Glutamatergic neuron (in vitro differentiated cells): ENCODE data around the gene PKP2. TPM values are rescaled to one million over a fixed set of nuclear protein-coding genes. Genes with fewer than 3 reads are reported as not detected.

Source experiments
- DNase-seq: peaks from one replicate; pipeline ENCODE4 v3.0.0; 2022
- H3K27ac Mint-ChIP-seq: one replicate; pipeline ENCODE4 v1.8.0; 2020; ENCODE audit warnings: mild to moderate bottlenecking, mixed read lengths, inconsistent platforms; ENCODE audit not compliant: unreplicated experiment
- H3K27me3 Mint-ChIP-seq: one replicate; pipeline ENCODE4 v1.8.0; 2020; ENCODE audit warnings: mild to moderate bottlenecking, moderate library complexity, mixed read lengths, inconsistent platforms; ENCODE audit not compliant: unreplicated experiment
- H3K36me3 Mint-ChIP-seq: one replicate; pipeline ENCODE4 v1.8.0; 2020; ENCODE audit warnings: mild to moderate bottlenecking, mixed read lengths, inconsistent platforms; ENCODE audit not compliant: unreplicated experiment
- H3K4me1 Mint-ChIP-seq: one replicate; pipeline ENCODE4 v1.8.0; 2020; ENCODE audit warnings: mild to moderate bottlenecking, low read depth, mixed read lengths, inconsistent platforms; ENCODE audit not compliant: unreplicated experiment
- H3K4me3 Mint-ChIP-seq: one replicate; pipeline ENCODE4 v1.8.0; 2020; ENCODE audit warnings: mild to moderate bottlenecking, mixed read lengths, inconsistent platforms; ENCODE audit not compliant: unreplicated experiment
- H3K9me3 Mint-ChIP-seq: one replicate; pipeline ENCODE4 v1.8.0; 2020; ENCODE audit warnings: mild to moderate bottlenecking, moderate library complexity, mixed read lengths, inconsistent platforms; ENCODE audit not compliant: unreplicated experiment
- CTCF ChIP-seq: fragments of 200-600 bp; sonication (generic); IDR thresholded peaks from one replicate; pipeline ENCODE4 v1.5.0; 2021; ENCODE audit not compliant: partially characterized antibody, unreplicated experiment
- total RNA-seq: library from RNA; stranded (reverse); fragmentation: NEBNext Ultra II Directional; extraction: Animal tissue kit (Norgen Biotek cat#: 25700); gene quantifications from one replicate; pipeline ENCODE4 v1.2.1, GENCODE V29; 2021; ENCODE audit not compliant: unreplicated experiment

PKP2 gene
- total RNA-seq, 1 donor from 2014 or later, result 2.5 TPM

DNA sequence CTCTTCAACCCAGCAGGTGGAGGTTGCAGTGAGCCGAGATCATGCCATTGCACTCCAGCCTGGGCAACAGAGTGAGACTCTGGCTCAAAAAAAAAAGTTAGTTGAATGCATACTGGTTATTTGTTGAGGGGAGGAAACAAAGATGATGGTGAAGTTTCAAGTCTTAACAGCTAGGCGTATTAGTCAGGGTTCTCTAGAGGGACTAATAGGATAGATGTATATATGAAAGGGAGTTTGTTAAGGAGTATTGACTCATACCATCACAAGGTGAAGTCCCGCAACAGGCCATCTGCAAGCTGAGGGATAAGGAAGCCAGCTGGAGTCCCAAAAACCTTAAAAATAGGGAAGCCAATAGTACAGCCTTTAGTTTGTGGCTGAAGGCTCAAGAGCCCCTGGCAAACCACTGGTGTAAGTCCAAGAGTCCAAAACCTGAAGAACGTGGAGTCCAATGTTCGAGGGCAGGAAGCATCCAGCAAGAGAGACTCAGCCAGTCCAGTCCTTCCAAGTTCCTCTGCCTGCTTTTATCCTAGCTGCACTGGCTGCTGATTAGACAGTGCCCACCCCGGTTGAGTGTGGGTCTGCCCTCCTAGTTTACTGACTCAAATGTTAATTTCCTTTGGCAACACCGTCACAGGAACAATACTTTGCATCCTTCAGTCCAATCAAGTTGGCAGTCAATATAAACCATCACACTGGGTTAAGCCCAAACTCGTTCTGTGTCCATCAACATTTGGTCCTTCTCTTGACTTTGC, 26.1 kb upstream of the PKP2 start:
- Mint-ChIP-seq H3K4me1 (no peaks in the 10 kb centered on the region), H3K36me3 (no peaks in the 10 kb centered on the region), H3K27ac (no peak overlapping the region), H3K4me3 (no peak overlapping the region), H3K9me3 (no peaks in the 10 kb centered on the region), H3K27me3 (no peaks in the 10 kb centered on the region)
- no peak for DNase-seq
- no peak for TF ChIP-seq CTCF

DNA sequence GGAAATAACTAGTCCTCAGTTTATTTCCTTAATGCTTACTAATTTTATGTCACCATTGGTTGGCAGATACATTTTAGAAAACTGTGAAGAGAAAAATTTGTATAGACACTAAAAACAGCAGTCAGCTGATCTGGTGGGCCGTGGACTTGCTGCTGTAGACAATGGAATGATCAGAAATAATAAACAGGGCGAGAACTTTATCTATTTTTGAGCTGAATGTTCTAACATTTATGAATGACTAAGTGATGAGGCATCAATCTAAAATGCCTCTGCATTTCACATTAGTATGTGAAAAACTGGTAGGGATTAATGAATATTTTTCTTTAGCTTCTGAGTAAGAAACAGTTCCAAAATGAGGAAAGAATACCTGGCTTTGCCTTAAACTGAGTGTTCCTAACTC, 24.8 kb upstream of the PKP2 start:
- no peaks in the 10 kb centered on the region for H3K27me3 Mint-ChIP-seq
- H3K9me3 Mint-ChIP-seq, result no peaks in the 10 kb centered on the region
- TF ChIP-seq CTCF, result no peak
- no peak overlapping the region for H3K4me3 Mint-ChIP-seq
- H3K27ac Mint-ChIP-seq, result no peak overlapping the region
- no peak for DNase-seq
- H3K36me3 Mint-ChIP-seq, result no peaks in the 10 kb centered on the region
- H3K4me1 Mint-ChIP-seq, result no peaks in the 10 kb centered on the region

DNA sequence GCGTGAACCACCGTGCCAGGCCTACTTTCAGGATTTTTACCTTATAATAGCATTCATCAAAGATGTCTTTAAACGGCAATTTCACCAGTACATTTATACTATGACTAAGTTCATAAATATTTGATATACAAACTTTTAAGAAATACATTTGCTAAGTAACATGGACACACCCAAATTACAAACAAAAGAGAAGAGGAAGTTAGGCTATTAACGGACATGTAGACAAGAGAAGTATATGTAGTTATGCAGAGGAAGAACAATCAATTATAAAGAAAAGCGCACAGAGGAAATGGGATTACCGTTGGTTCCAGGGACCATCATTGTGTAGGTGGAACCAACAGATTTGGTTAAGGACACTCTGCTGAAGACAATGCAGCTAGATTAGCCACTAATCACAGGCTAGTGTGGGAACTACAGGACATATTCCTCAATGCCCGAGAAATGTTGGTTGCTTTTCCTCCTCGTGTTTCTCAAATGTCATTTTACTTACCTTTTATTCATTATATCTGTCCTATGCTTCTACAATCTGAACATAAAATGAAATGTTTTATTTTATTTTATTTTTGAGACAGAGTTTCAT, 24.0 kb upstream of the PKP2 start:
- H3K4me3 Mint-ChIP-seq, result no peak overlapping the region
- H3K9me3 Mint-ChIP-seq, result no peaks in the 10 kb centered on the region
- no peaks in the 10 kb centered on the region for H3K27me3 Mint-ChIP-seq
- DNase-seq, result no peak
- no peak for TF ChIP-seq CTCF
- H3K4me1 Mint-ChIP-seq, result no peaks in the 10 kb centered on the region
- H3K36me3 Mint-ChIP-seq, result no peaks in the 10 kb centered on the region
- no peak overlapping the region for H3K27ac Mint-ChIP-seq

- TF ChIP-seq CTCF, result peak; percentile 49
- Mint-ChIP-seq H3K4me3 (no peak overlapping the region), H3K27me3 (no peaks in the 10 kb centered on the region), H3K4me1 (no peaks in the 10 kb centered on the region), H3K36me3 (no peaks in the 10 kb centered on the region), H3K27ac (no peak overlapping the region), H3K9me3 (no peaks in the 10 kb centered on the region)
- DNase-seq, result no peak
Observed at GRCh38 chr12:32918890-32919801, 22.6 kb upstream of the PKP2 start.
